ENCODE measurements around the gene DHX16.

DHX16 gene

DNA sequence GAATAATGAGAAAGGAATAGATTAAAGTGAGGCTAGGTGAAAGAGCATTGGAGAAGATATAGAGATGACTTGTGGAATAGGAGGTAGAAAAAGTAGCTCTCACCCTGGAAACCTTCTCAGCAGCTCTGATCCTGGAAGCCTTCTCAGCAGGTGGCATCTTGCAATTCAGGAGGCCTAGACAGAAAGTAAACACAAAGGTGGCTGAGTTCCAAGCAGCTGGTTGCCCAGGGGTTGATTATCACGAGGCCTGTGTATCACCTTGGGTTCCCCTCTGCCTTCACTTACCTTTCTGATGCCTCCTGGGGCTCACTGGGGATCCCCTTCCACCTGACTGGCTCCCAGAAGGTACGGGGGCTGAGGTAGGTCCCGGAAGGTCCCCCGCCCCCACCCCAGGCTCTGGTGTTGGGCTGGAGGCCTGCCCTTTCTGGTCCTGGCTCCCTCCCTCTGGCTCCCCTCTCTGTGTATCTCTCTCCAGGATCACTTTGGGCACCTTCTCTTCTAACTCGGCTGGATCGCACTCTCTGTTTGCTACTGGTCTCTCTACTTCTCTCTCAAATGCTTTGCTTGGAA, 34.6 kb upstream of the DHX16 start:
- Histone ChIP-seq H4K20me1 (ENCODE audit: insufficient read depth, low read length) (no peaks in the 10 kb centered on the region), H3F3A (ENCODE audit: insufficient read depth, low read length) (no peaks in the 10 kb centered on the region), H3K4me1 (ENCODE audit: low read length) (no peaks in the 10 kb centered on the region), H3K36me3 (replicated peaks; ENCODE audit: insufficient read depth, low read length) (no peaks in the 10 kb centered on the region), H2AFZ (ENCODE audit: low read length) (no peak overlapping the region), H3K9me3 (replicated peaks; ENCODE audit: insufficient read depth, low read length) (no peaks in the 10 kb centered on the region), H3K4me3 (ENCODE audit: low read length) (no peak overlapping the region), H3K79me2 (ENCODE audit: low read length) (no peaks in the 10 kb centered on the region), H3K9ac (ENCODE audit: low read length) (no peak overlapping the region), H3K9me2 (replicated peaks; ENCODE audit: insufficient read depth, low read length) (no peaks in the 10 kb centered on the region), H3K4me2 (ENCODE audit: low read depth, low read length) (no peak overlapping the region), H3K27me3 (replicated peaks; ENCODE audit: insufficient read depth, low read length) (no peaks in the 10 kb centered on the region), H3K27ac (ENCODE audit: low read length) (no peak overlapping the region)
- TF ChIP-seq EZH2 (optimal IDR thresholded peaks at IDR 0.05; ENCODE audit: low read depth, low read length) (no peak), EZH2phosphoT487 (IDR thresholded peaks at IDR 0.05; ENCODE audit: low read length) (no peak), CTCF (IDR thresholded peaks at IDR 0.05; ENCODE audit: low read length) (no peak)
- no peak for DNase-seq

DNA sequence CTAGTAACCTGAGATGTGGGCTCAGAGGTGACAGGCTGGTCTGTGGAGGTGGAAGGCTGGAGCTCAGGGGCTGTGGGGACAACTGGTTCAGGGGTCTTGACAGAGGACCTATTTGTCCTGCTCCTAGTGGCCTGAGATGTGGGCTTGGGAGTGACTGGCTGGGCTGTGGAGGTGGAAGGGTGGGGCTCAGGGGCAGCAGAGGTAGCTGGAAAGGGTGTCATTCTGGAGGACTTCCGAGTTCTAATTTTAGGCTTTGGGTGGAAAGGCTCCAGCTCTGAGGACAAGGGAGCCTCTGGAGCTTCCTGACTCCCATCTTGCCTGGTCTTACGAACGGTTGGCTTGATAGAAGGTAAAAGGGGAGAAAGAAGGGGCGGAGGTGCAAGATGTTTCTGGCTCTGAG, 32.8 kb upstream of the DHX16 start:
- no peaks in the 10 kb centered on the region for H3K36me3 ChIP-seq (replicated peaks; ENCODE audit: insufficient read depth, low read length)

DNA sequence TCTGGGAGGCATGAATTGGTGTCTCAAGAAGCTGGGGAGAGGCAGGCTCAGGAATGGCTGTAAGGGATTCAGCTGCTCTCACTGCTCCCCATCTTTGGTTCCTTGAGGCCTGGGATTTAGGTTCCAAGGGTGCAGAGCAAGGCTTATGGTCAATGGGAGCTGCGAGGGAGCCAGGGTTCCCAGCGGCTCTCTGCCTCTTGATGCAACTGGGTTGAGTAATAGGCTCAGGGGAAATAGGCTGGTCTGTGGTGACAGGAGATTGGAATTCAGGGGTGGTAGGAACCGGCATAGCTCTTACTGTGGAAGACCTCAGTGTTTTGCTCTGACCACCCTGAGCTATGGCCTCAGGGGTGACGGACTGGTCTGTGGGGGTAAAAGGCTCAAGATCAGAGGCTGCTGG, 31.0 kb upstream of the DHX16 start:
- Histone ChIP-seq H4K20me1 (ENCODE audit: insufficient read depth, low read length) (no peaks in the 10 kb centered on the region), H3K4me1 (ENCODE audit: low read length) (no peaks in the 10 kb centered on the region), H3K9ac (ENCODE audit: low read length) (no peak overlapping the region), H3K36me3 (replicated peaks; ENCODE audit: insufficient read depth, low read length) (no peaks in the 10 kb centered on the region), H2AFZ (ENCODE audit: low read length) (no peak overlapping the region), H3K79me2 (ENCODE audit: low read length) (no peaks in the 10 kb centered on the region), H3K27ac (ENCODE audit: low read length) (no peak overlapping the region), H3K4me3 (ENCODE audit: low read length) (no peak overlapping the region), H3K9me3 (replicated peaks; ENCODE audit: insufficient read depth, low read length) (no peaks in the 10 kb centered on the region), H3K27me3 (replicated peaks; ENCODE audit: insufficient read depth, low read length) (no peaks in the 10 kb centered on the region), H3K4me2 (ENCODE audit: low read depth, low read length) (no peak overlapping the region), H3K9me2 (replicated peaks; ENCODE audit: insufficient read depth, low read length) (no peaks in the 10 kb centered on the region), H3F3A (ENCODE audit: insufficient read depth, low read length) (no peaks in the 10 kb centered on the region)
- DNase-seq = no peak
- TF ChIP-seq CTCF (IDR thresholded peaks at IDR 0.05; ENCODE audit: low read length) = no peak
- TF ChIP-seq EZH2 (optimal IDR thresholded peaks at IDR 0.05; ENCODE audit: low read depth, low read length) = no peak
- no peak for TF ChIP-seq EZH2phosphoT487 (IDR thresholded peaks at IDR 0.05; ENCODE audit: low read length)

More for the DNA sequence above, 32.8 kb upstream of the DHX16 start:
- Histone ChIP-seq H3K9ac (ENCODE audit: low read length) (no peak overlapping the region), H3F3A (ENCODE audit: insufficient read depth, low read length) (no peaks in the 10 kb centered on the region), H3K4me2 (ENCODE audit: low read depth, low read length) (no peak overlapping the region), H3K79me2 (ENCODE audit: low read length) (no peaks in the 10 kb centered on the region), H3K9me3 (replicated peaks; ENCODE audit: insufficient read depth, low read length) (no peaks in the 10 kb centered on the region), H4K20me1 (ENCODE audit: insufficient read depth, low read length) (no peaks in the 10 kb centered on the region), H3K4me1 (ENCODE audit: low read length) (no peaks in the 10 kb centered on the region), H3K27ac (ENCODE audit: low read length) (no peak overlapping the region), H3K4me3 (ENCODE audit: low read length) (no peak overlapping the region), H3K27me3 (replicated peaks; ENCODE audit: insufficient read depth, low read length) (no peaks in the 10 kb centered on the region), H3K9me2 (replicated peaks; ENCODE audit: insufficient read depth, low read length) (no peaks in the 10 kb centered on the region), H2AFZ (ENCODE audit: low read length) (no peak overlapping the region)
- no peak for DNase-seq
- TF ChIP-seq EZH2 (optimal IDR thresholded peaks at IDR 0.05; ENCODE audit: low read depth, low read length) (no peak), CTCF (IDR thresholded peaks at IDR 0.05; ENCODE audit: low read length) (no peak), EZH2phosphoT487 (IDR thresholded peaks at IDR 0.05; ENCODE audit: low read length) (no peak)
